GM13976 (cell line): ENCODE measurements around the gene SH3PXD2A.

Source experiments
- DNase-seq: peaks from one replicate; pipeline ENCODE4 v3.0.0; 2012; ENCODE audit warnings: low spot score
- in situ Hi-C: fragments of 300-500 bp; cut with MboI; formaldehyde crosslinking; loops from one replicate; pipeline ENCODE4 v1.12.0; 2022; ENCODE audit warnings: low sequenced_read_pairs, mixed read lengths, inconsistent platforms; ENCODE audit not compliant: unreplicated experiment
- TF ChIP-seq, protein P1 (sequence below): IDR thresholded peaks from 2 replicates; pipeline ENCODE4 v1.5.1; 2012; ENCODE audit warnings: borderline replicate concordance, mild to moderate bottlenecking; ENCODE audit not compliant: insufficient read depth; ENCODE audit errors: extremely low read depth, missing control alignments, control extremely low read depth

The SH3PXD2A gene

GRCh38 chr10:103581499-103581898, 273.9 kb downstream of the SH3PXD2A start:
- TF ChIP-seq, protein P1, sequence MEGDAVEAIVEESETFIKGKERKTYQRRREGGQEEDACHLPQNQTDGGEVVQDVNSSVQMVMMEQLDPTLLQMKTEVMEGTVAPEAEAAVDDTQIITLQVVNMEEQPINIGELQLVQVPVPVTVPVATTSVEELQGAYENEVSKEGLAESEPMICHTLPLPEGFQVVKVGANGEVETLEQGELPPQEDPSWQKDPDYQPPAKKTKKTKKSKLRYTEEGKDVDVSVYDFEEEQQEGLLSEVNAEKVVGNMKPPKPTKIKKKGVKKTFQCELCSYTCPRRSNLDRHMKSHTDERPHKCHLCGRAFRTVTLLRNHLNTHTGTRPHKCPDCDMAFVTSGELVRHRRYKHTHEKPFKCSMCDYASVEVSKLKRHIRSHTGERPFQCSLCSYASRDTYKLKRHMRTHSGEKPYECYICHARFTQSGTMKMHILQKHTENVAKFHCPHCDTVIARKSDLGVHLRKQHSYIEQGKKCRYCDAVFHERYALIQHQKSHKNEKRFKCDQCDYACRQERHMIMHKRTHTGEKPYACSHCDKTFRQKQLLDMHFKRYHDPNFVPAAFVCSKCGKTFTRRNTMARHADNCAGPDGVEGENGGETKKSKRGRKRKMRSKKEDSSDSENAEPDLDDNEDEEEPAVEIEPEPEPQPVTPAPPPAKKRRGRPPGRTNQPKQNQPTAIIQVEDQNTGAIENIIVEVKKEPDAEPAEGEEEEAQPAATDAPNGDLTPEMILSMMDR: no peak
- no peak for DNase-seq
- in situ Hi-C loops: no loop called here

DNA sequence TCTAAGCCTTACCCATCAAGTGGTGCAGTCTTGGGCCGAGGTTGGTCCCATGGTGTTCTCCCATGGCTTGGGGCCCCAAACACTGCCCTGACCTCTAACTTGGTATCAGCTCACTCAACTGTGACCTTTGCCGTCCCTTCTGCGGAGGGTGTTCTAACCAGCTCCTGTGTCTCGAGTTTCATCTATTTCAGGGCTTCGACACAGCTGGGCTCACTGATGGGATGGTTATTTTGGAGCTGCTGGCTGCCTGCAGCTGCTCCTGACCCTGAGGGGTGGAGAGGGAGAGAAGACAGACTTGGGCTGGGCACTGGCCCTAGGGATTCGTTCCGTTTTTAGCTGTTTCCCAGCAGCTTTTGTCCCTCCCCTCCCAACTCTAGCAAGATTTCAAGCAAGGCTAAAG, 274.9 kb downstream of the SH3PXD2A start:
- DNase-seq: no peak
- in situ Hi-C loops: no loop called here
- TF ChIP-seq, protein P1: no peak

DNA sequence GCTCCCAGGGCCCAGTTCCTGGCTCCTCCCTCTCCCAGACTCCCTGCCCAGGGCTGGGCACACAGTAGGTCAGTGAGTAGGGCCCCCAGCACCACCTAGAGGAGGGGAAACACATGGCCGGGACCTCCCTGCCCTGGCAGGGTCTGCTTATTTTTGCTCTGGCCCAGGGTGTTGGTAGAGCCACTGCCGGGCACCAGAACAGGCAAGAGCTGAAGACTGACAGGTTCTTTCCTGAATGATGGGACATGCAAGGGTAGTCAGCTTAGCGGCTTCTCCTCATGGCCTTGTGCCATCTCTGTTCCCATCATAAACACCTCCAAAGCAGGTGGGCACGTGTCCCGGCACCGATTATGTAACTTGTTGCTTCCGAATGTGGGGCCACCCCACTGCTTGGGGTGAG, 275.4 kb downstream of the SH3PXD2A start:
- in situ Hi-C loops: no loop called here
- TF ChIP-seq, protein P1: no peak
- DNase-seq: no peak

DNA sequence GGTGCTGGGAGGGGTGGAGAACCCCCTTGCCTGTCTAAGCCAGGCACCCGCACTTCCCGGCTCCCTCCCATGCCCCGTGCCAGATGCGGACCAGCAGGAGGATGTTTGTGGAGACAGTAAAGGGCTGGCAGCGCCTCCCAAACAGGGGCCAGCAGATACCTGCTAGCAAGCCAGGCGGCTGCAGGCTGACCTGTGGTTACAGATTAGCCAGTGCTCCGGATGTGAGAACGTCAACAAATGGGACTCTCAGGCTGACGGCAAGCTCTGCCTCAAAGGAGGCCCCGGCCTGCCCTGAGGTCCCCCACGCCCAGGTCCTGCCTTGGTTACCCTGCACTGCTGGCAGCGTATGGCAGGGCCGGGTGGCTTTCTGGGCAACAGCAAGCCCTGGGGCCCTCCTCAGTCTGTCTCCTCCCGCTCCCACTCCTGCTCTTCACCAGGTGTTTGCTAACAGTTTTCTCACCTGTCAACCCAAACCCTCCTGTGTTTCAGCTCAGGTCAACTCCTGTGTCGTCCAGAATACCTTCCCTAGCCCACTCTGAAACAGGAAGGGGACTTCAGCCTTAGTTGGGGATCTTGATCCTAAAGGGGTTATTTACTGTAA, 276.5 kb downstream of the SH3PXD2A start:
- in situ Hi-C loops: no loop called here
- TF ChIP-seq, protein P1: no peak
- no peak for DNase-seq

DNA sequence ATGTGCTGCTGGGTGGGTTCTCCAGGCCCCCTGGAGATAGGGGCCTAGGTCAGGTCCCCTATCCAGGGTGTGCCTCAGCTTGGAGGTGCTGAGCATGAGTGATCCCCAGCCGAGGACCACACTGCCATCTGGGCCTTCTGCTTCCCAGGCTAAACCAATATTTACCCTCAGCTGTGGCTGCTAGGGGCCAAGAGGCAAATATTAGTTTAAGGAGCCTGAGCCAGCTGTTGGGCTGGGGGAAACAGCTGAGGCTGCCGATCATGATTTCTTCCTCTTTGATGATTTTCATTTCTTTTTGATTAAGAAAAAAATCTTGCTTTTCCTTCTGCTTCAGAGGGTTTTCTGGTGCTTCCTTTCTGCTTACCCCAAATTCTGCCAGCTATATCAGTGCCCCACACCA, 278.5 kb downstream of the SH3PXD2A start:
- in situ Hi-C loops: no loop called here
- TF ChIP-seq, protein P1: no peak
- DNase-seq: no peak

- TF ChIP-seq, protein P1: no peak
- in situ Hi-C loops: no loop called here
- DNase-seq: no peak
Observed at GRCh38 chr10:103576076-103576471, 279.3 kb downstream of the SH3PXD2A start.

GRCh38 chr10:103575416-103576075, 279.8 kb downstream of the SH3PXD2A start:
- in situ Hi-C loops: no loop called here
- TF ChIP-seq, protein P1: no peak
- no peak for DNase-seq
